Measurements from ENCODE around the gene TMEFF2. TPM values are rescaled to one million over a fixed set of nuclear protein-coding genes. Genes with fewer than 3 reads are reported as not detected.

The TMEFF2 gene
- total RNA-seq, 1 donor from 2014 or later = 0.41 TPM

GRCh38 chr2:192194265-192194865 lies 368 bp downstream of the TMEFF2 start:
- Histone ChIP-seq H3K4me3 (ENCODE audit: insufficient read depth, low read depth, low read length) (peak overlapping the region; percentile 80), H3K4me2 (ENCODE audit: low read length) (peak overlapping the region; percentile 98), H3K36me3 (ENCODE audit: insufficient read depth, low read length) (no peaks in the 10 kb centered on the region), H3K4me1 (ENCODE audit: insufficient read depth, low read length) (peaks cover 13% of the 10 kb centered on the region), H4K20me1 (ENCODE audit: insufficient read depth, low read length) (no peaks in the 10 kb centered on the region), H3K9ac (ENCODE audit: low read length) (peak overlapping the region; percentile 35), H2AFZ (ENCODE audit: low read depth, low read length) (peak overlapping the region; percentile 97), H3K27me3 (ENCODE audit: insufficient read depth, low read length) (peaks cover 24% of the 10 kb centered on the region), H3K79me2 (ENCODE audit: insufficient read depth, low read length) (no peaks in the 10 kb centered on the region), H3K27ac (ENCODE audit: low read depth, low read length) (no peak overlapping the region), H3K9me3 (ENCODE audit: insufficient read depth, low read depth, low read length) (no peaks in the 10 kb centered on the region)
- FAIRE-seq (no peak), DNase-seq (ENCODE audit: low read depth) (peak; percentile 22)
- Mint-ChIP-seq H3K9me3 (ENCODE audit: unreplicated experiment) (no peaks in the 10 kb centered on the region), H3K4me3 (ENCODE audit: unreplicated experiment) (peak overlapping the region; percentile 83), H3K27me3 (ENCODE audit: low read depth, unreplicated experiment) (peaks cover 70% of the 10 kb centered on the region), H3K4me1 (ENCODE audit: low read depth, unreplicated experiment) (peaks cover 11% of the 10 kb centered on the region), H3K36me3 (ENCODE audit: low read depth, unreplicated experiment) (no peaks in the 10 kb centered on the region), H3K27ac (ENCODE audit: unreplicated experiment) (peak overlapping the region; percentile 64)
- TF ChIP-seq CTCF (IDR thresholded peaks at IDR 0.05; ENCODE audit: insufficient read depth, low read depth, low read length) = no peak
- TF ChIP-seq EZH2 (IDR thresholded peaks at IDR 0.05; ENCODE audit: insufficient read depth, low read length) = peak; percentile 52

GRCh38 chr2:192190474-192190873 lies 4.3 kb downstream of the TMEFF2 start:
- Histone ChIP-seq H2AFZ (ENCODE audit: low read depth, low read length) (no peak overlapping the region), H4K20me1 (ENCODE audit: insufficient read depth, low read length) (no peaks in the 10 kb centered on the region), H3K27me3 (ENCODE audit: insufficient read depth, low read length) (peaks cover 19% of the 10 kb centered on the region), H3K36me3 (ENCODE audit: insufficient read depth, low read length) (no peaks in the 10 kb centered on the region), H3K4me3 (ENCODE audit: insufficient read depth, low read depth, low read length) (no peak overlapping the region), H3K27ac (ENCODE audit: low read depth, low read length) (no peak overlapping the region), H3K9ac (ENCODE audit: low read length) (no peak overlapping the region), H3K4me1 (ENCODE audit: insufficient read depth, low read length) (peaks cover 7% of the 10 kb centered on the region), H3K4me2 (ENCODE audit: low read length) (no peak overlapping the region), H3K79me2 (ENCODE audit: insufficient read depth, low read length) (no peaks in the 10 kb centered on the region), H3K9me3 (ENCODE audit: insufficient read depth, low read depth, low read length) (no peaks in the 10 kb centered on the region)
- Mint-ChIP-seq H3K9me3 (ENCODE audit: unreplicated experiment) (no peaks in the 10 kb centered on the region), H3K27me3 (ENCODE audit: low read depth, unreplicated experiment) (peaks cover 45% of the 10 kb centered on the region), H3K36me3 (ENCODE audit: low read depth, unreplicated experiment) (no peaks in the 10 kb centered on the region), H3K4me1 (ENCODE audit: low read depth, unreplicated experiment) (no peaks in the 10 kb centered on the region), H3K27ac (ENCODE audit: unreplicated experiment) (no peak overlapping the region), H3K4me3 (ENCODE audit: unreplicated experiment) (no peak overlapping the region)
- no peak for FAIRE-seq
- peak; percentile 38 for DNase-seq (ENCODE audit: low read depth)
- TF ChIP-seq CTCF (IDR thresholded peaks at IDR 0.05; ENCODE audit: insufficient read depth, low read depth, low read length) = peak; percentile 54
- no peak for TF ChIP-seq EZH2 (IDR thresholded peaks at IDR 0.05; ENCODE audit: insufficient read depth, low read length)

GRCh38 chr2:192186806-192187205 lies 7.9 kb downstream of the TMEFF2 start:
- no peak for FAIRE-seq

More at GRCh38 chr2:192186806-192187205, 7.9 kb downstream of the TMEFF2 start:
- no peak overlapping the region for H3K4me3 Mint-ChIP-seq (ENCODE audit: unreplicated experiment)
- H3K36me3 Mint-ChIP-seq (ENCODE audit: low read depth, unreplicated experiment) = no peaks in the 10 kb centered on the region
- H3K79me2 ChIP-seq (ENCODE audit: insufficient read depth, low read length) = no peaks in the 10 kb centered on the region
- no peak for DNase-seq (ENCODE audit: low read depth)
- no peaks in the 10 kb centered on the region for H4K20me1 ChIP-seq (ENCODE audit: insufficient read depth, low read length)
- H3K9me3 ChIP-seq (ENCODE audit: insufficient read depth, low read depth, low read length) = no peaks in the 10 kb centered on the region
- TF ChIP-seq CTCF (IDR thresholded peaks at IDR 0.05; ENCODE audit: insufficient read depth, low read depth, low read length) (no peak), EZH2 (IDR thresholded peaks at IDR 0.05; ENCODE audit: insufficient read depth, low read length) (no peak)
- no peaks in the 10 kb centered on the region for H3K36me3 ChIP-seq (ENCODE audit: insufficient read depth, low read length)
- H3K9me3 Mint-ChIP-seq (ENCODE audit: unreplicated experiment) = no peaks in the 10 kb centered on the region
- H3K27ac Mint-ChIP-seq (ENCODE audit: unreplicated experiment) = no peak overlapping the region
- no peaks in the 10 kb centered on the region for H3K4me1 Mint-ChIP-seq (ENCODE audit: low read depth, unreplicated experiment)
- H3K4me1 ChIP-seq (ENCODE audit: insufficient read depth, low read length) = no peaks in the 10 kb centered on the region
- no peak overlapping the region for H3K9ac ChIP-seq (ENCODE audit: low read length)
- H3K4me3 ChIP-seq (ENCODE audit: insufficient read depth, low read depth, low read length) = no peak overlapping the region
- no peak overlapping the region for H3K4me2 ChIP-seq (ENCODE audit: low read length)
- H2AFZ ChIP-seq (ENCODE audit: low read depth, low read length) = no peak overlapping the region
- H3K27me3 Mint-ChIP-seq (ENCODE audit: low read depth, unreplicated experiment) = peaks cover 14% of the 10 kb centered on the region
- H3K27me3 ChIP-seq (ENCODE audit: insufficient read depth, low read length) = no peaks in the 10 kb centered on the region
- no peak overlapping the region for H3K27ac ChIP-seq (ENCODE audit: low read depth, low read length)
